Measurements from ENCODE around the gene NLE1.

DNA sequence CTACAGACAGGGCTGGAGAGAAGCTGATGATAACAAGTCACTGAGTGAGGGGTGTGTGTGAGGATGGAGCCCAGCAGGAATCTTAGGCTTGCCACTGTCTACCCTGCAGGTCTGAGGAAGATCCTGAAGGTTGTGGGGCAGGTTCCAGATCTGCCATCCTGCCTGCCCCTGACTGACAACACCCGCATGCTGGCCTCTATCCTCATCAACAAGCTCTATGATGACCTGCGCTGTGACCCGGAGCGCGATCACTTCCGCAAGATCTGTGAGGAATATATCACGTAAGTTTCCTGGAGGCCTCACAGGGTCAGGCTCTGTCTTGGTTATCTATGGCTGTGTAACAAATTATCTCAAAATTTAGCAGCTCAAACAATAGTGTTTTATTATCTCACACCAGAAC, 21.8 kb upstream of the NLE1 start:
- TF ChIP-seq POLR2A (IDR thresholded peaks at IDR 0.05; ENCODE audit: low read depth, low read length) (no peak), POLR2AphosphoS5 (IDR thresholded peaks at IDR 0.05; ENCODE audit: low read depth, low read length) (no peak), TAF1 (IDR thresholded peaks at IDR 0.05; ENCODE audit: low read depth, low read length) (no peak)
